ENCODE data around the gene RAB40C. TPM values are rescaled to one million over a fixed set of nuclear protein-coding genes. Genes with fewer than 3 reads are reported as not detected.

RAB40C gene
- total and polyA plus RNA-seq, 9 of the 15 experiments (the other 6 are each of a cell fraction or from before 2014, with no cell fraction given) = 0.17 to 23.4 (median 8.7) TPM

DNA sequence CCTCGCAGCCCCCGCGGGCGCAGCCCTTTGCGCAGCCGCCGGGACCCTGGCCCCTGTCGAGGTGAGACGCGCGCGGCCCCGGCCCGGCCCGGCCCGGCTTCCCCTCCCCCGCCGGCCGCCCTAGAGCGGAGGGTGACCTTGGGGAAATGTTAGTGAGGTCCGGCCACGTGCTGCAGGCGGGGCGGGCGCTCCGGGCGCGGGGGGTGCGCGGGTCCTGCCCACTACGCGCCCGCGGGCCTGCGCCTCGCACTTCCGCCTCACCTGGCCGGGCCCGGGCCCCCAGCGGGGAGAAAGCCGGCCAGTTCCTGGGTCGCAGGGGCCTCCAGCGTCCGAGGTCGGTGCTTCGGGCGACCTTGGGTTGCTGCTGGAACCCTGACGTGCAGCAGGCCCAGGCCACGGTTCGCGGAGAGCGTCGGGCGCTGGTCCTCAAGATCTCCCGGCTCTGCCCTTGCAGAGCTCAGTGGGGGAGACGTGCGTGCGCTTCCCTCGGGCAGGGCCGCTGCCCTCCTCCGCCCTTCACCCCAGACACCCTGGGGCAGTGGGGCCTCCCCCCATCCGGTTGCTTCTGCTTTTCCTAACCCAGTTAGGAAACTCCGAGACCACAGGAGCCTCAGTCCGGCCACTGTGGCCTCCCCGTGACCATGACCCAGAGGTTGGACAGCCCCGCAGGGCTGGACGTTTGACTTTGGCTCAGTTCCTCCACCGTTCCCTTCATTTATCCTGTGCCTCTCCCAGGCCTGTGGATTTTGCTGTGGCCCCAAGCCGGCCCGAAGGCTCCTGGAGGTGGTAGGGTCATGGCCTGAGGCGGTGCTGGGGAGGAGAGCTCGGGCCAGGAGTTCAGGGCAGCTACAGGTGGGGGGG is 52.6 kb downstream of the RAB40C start (continued):
- no peak for TF ChIP-seq CBX3 (IDR thresholded peaks at IDR 0.05; ENCODE audit: borderline replicate concordance in 1 of 2, low read length in 2 of 2)
- TF ChIP-seq NCOA4 (IDR thresholded peaks at IDR 0.05; ENCODE audit: partially characterized antibody) = no peak
- no peak for TF ChIP-seq ZNF408 (CRISPR knock-in tag; IDR thresholded peaks at IDR 0.05; ENCODE audit: low read depth)
- TF ChIP-seq NBN (IDR thresholded peaks at IDR 0.05; ENCODE audit: low read depth) = no peak
- TF ChIP-seq, protein P1, sequence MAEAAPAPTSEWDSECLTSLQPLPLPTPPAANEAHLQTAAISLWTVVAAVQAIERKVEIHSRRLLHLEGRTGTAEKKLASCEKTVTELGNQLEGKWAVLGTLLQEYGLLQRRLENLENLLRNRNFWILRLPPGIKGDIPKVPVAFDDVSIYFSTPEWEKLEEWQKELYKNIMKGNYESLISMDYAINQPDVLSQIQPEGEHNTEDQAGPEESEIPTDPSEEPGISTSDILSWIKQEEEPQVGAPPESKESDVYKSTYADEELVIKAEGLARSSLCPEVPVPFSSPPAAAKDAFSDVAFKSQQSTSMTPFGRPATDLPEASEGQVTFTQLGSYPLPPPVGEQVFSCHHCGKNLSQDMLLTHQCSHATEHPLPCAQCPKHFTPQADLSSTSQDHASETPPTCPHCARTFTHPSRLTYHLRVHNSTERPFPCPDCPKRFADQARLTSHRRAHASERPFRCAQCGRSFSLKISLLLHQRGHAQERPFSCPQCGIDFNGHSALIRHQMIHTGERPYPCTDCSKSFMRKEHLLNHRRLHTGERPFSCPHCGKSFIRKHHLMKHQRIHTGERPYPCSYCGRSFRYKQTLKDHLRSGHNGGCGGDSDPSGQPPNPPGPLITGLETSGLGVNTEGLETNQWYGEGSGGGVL (CRISPR knock-in tag; IDR thresholded peaks at IDR 0.05) = no peak
- TF ChIP-seq, protein P2, sequence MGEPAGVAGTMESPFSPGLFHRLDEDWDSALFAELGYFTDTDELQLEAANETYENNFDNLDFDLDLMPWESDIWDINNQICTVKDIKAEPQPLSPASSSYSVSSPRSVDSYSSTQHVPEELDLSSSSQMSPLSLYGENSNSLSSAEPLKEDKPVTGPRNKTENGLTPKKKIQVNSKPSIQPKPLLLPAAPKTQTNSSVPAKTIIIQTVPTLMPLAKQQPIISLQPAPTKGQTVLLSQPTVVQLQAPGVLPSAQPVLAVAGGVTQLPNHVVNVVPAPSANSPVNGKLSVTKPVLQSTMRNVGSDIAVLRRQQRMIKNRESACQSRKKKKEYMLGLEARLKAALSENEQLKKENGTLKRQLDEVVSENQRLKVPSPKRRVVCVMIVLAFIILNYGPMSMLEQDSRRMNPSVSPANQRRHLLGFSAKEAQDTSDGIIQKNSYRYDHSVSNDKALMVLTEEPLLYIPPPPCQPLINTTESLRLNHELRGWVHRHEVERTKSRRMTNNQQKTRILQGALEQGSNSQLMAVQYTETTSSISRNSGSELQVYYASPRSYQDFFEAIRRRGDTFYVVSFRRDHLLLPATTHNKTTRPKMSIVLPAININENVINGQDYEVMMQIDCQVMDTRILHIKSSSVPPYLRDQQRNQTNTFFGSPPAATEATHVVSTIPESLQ (CRISPR knock-in tag; IDR thresholded peaks at IDR 0.05) = no peak
- no peak for TF ChIP-seq MYBL2 (IDR thresholded peaks at IDR 0.05; ENCODE audit: low read depth)
- no peak for TF ChIP-seq MYBL2 (CRISPR knock-in tag; IDR thresholded peaks at IDR 0.05; ENCODE audit: borderline replicate concordance)
- TF ChIP-seq HNRNPH1 (optimal IDR thresholded peaks at IDR 0.05; ENCODE audit: low read depth, low read length) = no peak
- TF ChIP-seq ZNF696 (CRISPR knock-in tag; conservative IDR thresholded peaks at IDR 0.05) = no peak
- TF ChIP-seq ZBTB8A (IDR thresholded peaks at IDR 0.05; ENCODE audit: partially characterized antibody) = no peak
- TF ChIP-seq, protein P3, sequence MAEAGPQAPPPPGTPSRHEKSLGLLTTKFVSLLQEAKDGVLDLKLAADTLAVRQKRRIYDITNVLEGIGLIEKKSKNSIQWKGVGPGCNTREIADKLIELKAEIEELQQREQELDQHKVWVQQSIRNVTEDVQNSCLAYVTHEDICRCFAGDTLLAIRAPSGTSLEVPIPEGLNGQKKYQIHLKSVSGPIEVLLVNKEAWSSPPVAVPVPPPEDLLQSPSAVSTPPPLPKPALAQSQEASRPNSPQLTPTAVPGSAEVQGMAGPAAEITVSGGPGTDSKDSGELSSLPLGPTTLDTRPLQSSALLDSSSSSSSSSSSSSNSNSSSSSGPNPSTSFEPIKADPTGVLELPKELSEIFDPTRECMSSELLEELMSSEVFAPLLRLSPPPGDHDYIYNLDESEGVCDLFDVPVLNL (CRISPR knock-in tag; IDR thresholded peaks at IDR 0.05; ENCODE audit: low read depth) = 0 out of 2 replicates have a peak, but pooled peaks have one; percentile 30
- TF ChIP-seq, protein P4, sequence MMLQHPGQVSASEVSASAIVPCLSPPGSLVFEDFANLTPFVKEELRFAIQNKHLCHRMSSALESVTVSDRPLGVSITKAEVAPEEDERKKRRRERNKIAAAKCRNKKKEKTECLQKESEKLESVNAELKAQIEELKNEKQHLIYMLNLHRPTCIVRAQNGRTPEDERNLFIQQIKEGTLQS (IDR thresholded peaks at IDR 0.05) = no peak
- TF ChIP-seq, protein P4 (CRISPR knock-in tag; conservative IDR thresholded peaks at IDR 0.05) = no peak
- peak; percentile 50 for TF ChIP-seq KDM5B (IDR thresholded peaks at IDR 0.05; ENCODE audit: insufficient replicate concordance, low read depth, low read length)
- TF ChIP-seq ZNF77 (CRISPR knock-in tag; IDR thresholded peaks at IDR 0.05) = no peak
- peak; percentile 89 for TF ChIP-seq L3MBTL2 (IDR thresholded peaks at IDR 0.05)
- no peak for TF ChIP-seq KDM1A (IDR thresholded peaks at IDR 0.05)
- no peak for TF ChIP-seq ZNF184 (CRISPR knock-in tag; IDR thresholded peaks at IDR 0.05)
- TF ChIP-seq RCOR1 (IDR thresholded peaks at IDR 0.05; ENCODE audit: borderline replicate concordance in 1 of 2, low read depth in 2 of 2, low read length in 2 of 2) = no peak
- TF ChIP-seq SAP30 (IDR thresholded peaks at IDR 0.05; ENCODE audit: borderline replicate concordance, insufficient read depth, low read depth, low read length, poor library complexity, severe bottlenecking) = no peak
- no peak for TF ChIP-seq ZNF212 (CRISPR knock-in tag; IDR thresholded peaks at IDR 0.05)
